ENCODE data around the gene OLFML1. TPM values are rescaled to one million over a fixed set of nuclear protein-coding genes. Genes with fewer than 3 reads are reported as not detected.

Gene OLFML1
- total RNA-seq, 1 experiment from 2014 or later: not detected

GRCh38 chr11:7540830-7541555 lies 55.7 kb downstream of the OLFML1 start:
- no peak overlapping the region for H2AFZ ChIP-seq (ENCODE audit: low read length)
- no peak overlapping the region for H3K4me2 ChIP-seq (ENCODE audit: low read depth, low read length, poor library complexity, severe bottlenecking)
- no peaks in the 10 kb centered on the region for H3K36me3 ChIP-seq (ENCODE audit: insufficient read depth, low read length)
- DNase-seq: no peak
- no peak overlapping the region for H3K27ac ChIP-seq (ENCODE audit: low read length)
- H4K20me1 ChIP-seq (ENCODE audit: insufficient read depth, low read depth, low read length): peaks cover 40% of the 10 kb centered on the region; the same call in 1 of the 2 replicates
- H3K9me2 ChIP-seq (replicated peaks; ENCODE audit: insufficient read depth, low read length): no peaks in the 10 kb centered on the region
- H3K79me2 ChIP-seq (ENCODE audit: low read length): no peaks in the 10 kb centered on the region
- no peaks in the 10 kb centered on the region for H3K27me3 ChIP-seq (ENCODE audit: low read length)
- no peak overlapping the region for H3K9ac ChIP-seq (ENCODE audit: low read length)
- no peak overlapping the region for H3K4me3 ChIP-seq (ENCODE audit: low read length)
- no peaks in the 10 kb centered on the region for H3K9me3 ChIP-seq (ENCODE audit: low read length)
- H3K4me1 ChIP-seq (ENCODE audit: low read length): no peaks in the 10 kb centered on the region

GRCh38 chr11:7543302-7543701 lies 58.0 kb downstream of the OLFML1 start:
- H3K79me2 ChIP-seq (ENCODE audit: low read length): no peaks in the 10 kb centered on the region
- no peak overlapping the region for H3K9ac ChIP-seq (ENCODE audit: low read length)
- H3K36me3 ChIP-seq (ENCODE audit: insufficient read depth, low read length): no peaks in the 10 kb centered on the region
- DNase-seq: no peak
- no peaks in the 10 kb centered on the region for H3K9me3 ChIP-seq (ENCODE audit: low read length)
- H4K20me1 ChIP-seq (ENCODE audit: insufficient read depth, low read depth, low read length): peaks cover 38% of the 10 kb centered on the region; the same call in 1 of the 2 replicates
- no peaks in the 10 kb centered on the region for H3K27me3 ChIP-seq (ENCODE audit: low read length)
- no peaks in the 10 kb centered on the region for H3K4me1 ChIP-seq (ENCODE audit: low read length)
- H3K4me3 ChIP-seq (ENCODE audit: low read length): no peak overlapping the region
- no peak overlapping the region for H3K4me2 ChIP-seq (ENCODE audit: low read depth, low read length, poor library complexity, severe bottlenecking)
- no peak overlapping the region for H3K27ac ChIP-seq (ENCODE audit: low read length)
- no peaks in the 10 kb centered on the region for H3K9me2 ChIP-seq (replicated peaks; ENCODE audit: insufficient read depth, low read length)
- H2AFZ ChIP-seq (ENCODE audit: low read length): no peak overlapping the region

- H3K9me2 ChIP-seq (replicated peaks; ENCODE audit: insufficient read depth, low read length): no peaks in the 10 kb centered on the region
- no peaks in the 10 kb centered on the region for H3K27me3 ChIP-seq (ENCODE audit: low read length)
- H3K9me3 ChIP-seq (ENCODE audit: low read length): no peaks in the 10 kb centered on the region
- H3K4me1 ChIP-seq (ENCODE audit: low read length): no peaks in the 10 kb centered on the region
- no peak overlapping the region for H3K27ac ChIP-seq (ENCODE audit: low read length)
- H3K79me2 ChIP-seq (ENCODE audit: low read length): no peaks in the 10 kb centered on the region
- no peak overlapping the region for H3K9ac ChIP-seq (ENCODE audit: low read length)
- H3K36me3 ChIP-seq (ENCODE audit: insufficient read depth, low read length): no peaks in the 10 kb centered on the region
- H4K20me1 ChIP-seq (ENCODE audit: insufficient read depth, low read depth, low read length): peaks cover 43% of the 10 kb centered on the region; the same call in 1 of the 2 replicates
- H3K4me3 ChIP-seq (ENCODE audit: low read length): no peak overlapping the region
- no peak for DNase-seq
- no peak overlapping the region for H2AFZ ChIP-seq (ENCODE audit: low read length)
- no peak overlapping the region for H3K4me2 ChIP-seq (ENCODE audit: low read depth, low read length, poor library complexity, severe bottlenecking)
These were observed 58.7 kb downstream of the OLFML1 start for GRCh38 chr11:7544021-7544420.

- H3K27ac ChIP-seq (ENCODE audit: low read length): no peak overlapping the region
- no peaks in the 10 kb centered on the region for H3K27me3 ChIP-seq (ENCODE audit: low read length)
- H3K9me2 ChIP-seq (replicated peaks; ENCODE audit: insufficient read depth, low read length): no peaks in the 10 kb centered on the region
- DNase-seq: no peak
- no peak overlapping the region for H3K4me2 ChIP-seq (ENCODE audit: low read depth, low read length, poor library complexity, severe bottlenecking)
- no peaks in the 10 kb centered on the region for H3K36me3 ChIP-seq (ENCODE audit: insufficient read depth, low read length)
- no peaks in the 10 kb centered on the region for H3K9me3 ChIP-seq (ENCODE audit: low read length)
- H3K4me1 ChIP-seq (ENCODE audit: low read length): no peaks in the 10 kb centered on the region
- no peak overlapping the region for H3K9ac ChIP-seq (ENCODE audit: low read length)
- no peaks in the 10 kb centered on the region for H3K79me2 ChIP-seq (ENCODE audit: low read length)
- peaks cover 38% of the 10 kb centered on the region; the same call in 1 of the 2 replicates for H4K20me1 ChIP-seq (ENCODE audit: insufficient read depth, low read depth, low read length)
- no peak overlapping the region for H3K4me3 ChIP-seq (ENCODE audit: low read length)
- no peak overlapping the region for H2AFZ ChIP-seq (ENCODE audit: low read length)
These were observed 60.3 kb downstream of the OLFML1 start for GRCh38 chr11:7545611-7546010.

- H2AFZ ChIP-seq (ENCODE audit: low read length): no peak overlapping the region
- no peaks in the 10 kb centered on the region for H3K9me2 ChIP-seq (replicated peaks; ENCODE audit: insufficient read depth, low read length)
- no peak overlapping the region for H3K9ac ChIP-seq (ENCODE audit: low read length)
- no peaks in the 10 kb centered on the region for H3K79me2 ChIP-seq (ENCODE audit: low read length)
- no peak overlapping the region for H3K27ac ChIP-seq (ENCODE audit: low read length)
- H4K20me1 ChIP-seq (ENCODE audit: insufficient read depth, low read depth, low read length): peaks cover 35% of the 10 kb centered on the region; the same call in 1 of the 2 replicates
- DNase-seq: no peak
- no peaks in the 10 kb centered on the region for H3K9me3 ChIP-seq (ENCODE audit: low read length)
- H3K36me3 ChIP-seq (ENCODE audit: insufficient read depth, low read length): no peaks in the 10 kb centered on the region
- H3K4me3 ChIP-seq (ENCODE audit: low read length): no peak overlapping the region
- no peaks in the 10 kb centered on the region for H3K4me1 ChIP-seq (ENCODE audit: low read length)
- no peak overlapping the region for H3K4me2 ChIP-seq (ENCODE audit: low read depth, low read length, poor library complexity, severe bottlenecking)
- H3K27me3 ChIP-seq (ENCODE audit: low read length): no peaks in the 10 kb centered on the region
These were observed 61.1 kb downstream of the OLFML1 start for GRCh38 chr11:7546324-7546791.

GRCh38 chr11:7547687-7548086 lies 62.4 kb downstream of the OLFML1 start:
- no peak overlapping the region for H3K4me2 ChIP-seq (ENCODE audit: low read depth, low read length, poor library complexity, severe bottlenecking)
- no peak for DNase-seq
- no peaks in the 10 kb centered on the region for H3K27me3 ChIP-seq (ENCODE audit: low read length)
- no peak overlapping the region for H3K4me3 ChIP-seq (ENCODE audit: low read length)
- no peaks in the 10 kb centered on the region for H3K4me1 ChIP-seq (ENCODE audit: low read length)
- H3K9me3 ChIP-seq (ENCODE audit: low read length): no peaks in the 10 kb centered on the region
- H2AFZ ChIP-seq (ENCODE audit: low read length): no peak overlapping the region
- H3K79me2 ChIP-seq (ENCODE audit: low read length): no peaks in the 10 kb centered on the region
- H3K9ac ChIP-seq (ENCODE audit: low read length): no peak overlapping the region
- peaks cover 24% of the 10 kb centered on the region; the same call in 1 of the 2 replicates for H4K20me1 ChIP-seq (ENCODE audit: insufficient read depth, low read depth, low read length)
- H3K27ac ChIP-seq (ENCODE audit: low read length): no peak overlapping the region
- H3K36me3 ChIP-seq (ENCODE audit: insufficient read depth, low read length): no peaks in the 10 kb centered on the region
- no peaks in the 10 kb centered on the region for H3K9me2 ChIP-seq (replicated peaks; ENCODE audit: insufficient read depth, low read length)

- no peaks in the 10 kb centered on the region for H3K79me2 ChIP-seq (ENCODE audit: low read length)
- H2AFZ ChIP-seq (ENCODE audit: low read length): no peak overlapping the region
- no peaks in the 10 kb centered on the region for H3K4me1 ChIP-seq (ENCODE audit: low read length)
- H3K9me2 ChIP-seq (replicated peaks; ENCODE audit: insufficient read depth, low read length): no peaks in the 10 kb centered on the region
- H4K20me1 ChIP-seq (ENCODE audit: insufficient read depth, low read depth, low read length): peaks cover 19% of the 10 kb centered on the region; the same call in 1 of the 2 replicates
- H3K9ac ChIP-seq (ENCODE audit: low read length): no peak overlapping the region
- no peaks in the 10 kb centered on the region for H3K9me3 ChIP-seq (ENCODE audit: low read length)
- peak; percentile 86 for DNase-seq
- no peaks in the 10 kb centered on the region for H3K27me3 ChIP-seq (ENCODE audit: low read length)
- no peak overlapping the region for H3K27ac ChIP-seq (ENCODE audit: low read length)
- H3K4me3 ChIP-seq (ENCODE audit: low read length): no peak overlapping the region
- H3K4me2 ChIP-seq (ENCODE audit: low read depth, low read length, poor library complexity, severe bottlenecking): no peak overlapping the region
- no peaks in the 10 kb centered on the region for H3K36me3 ChIP-seq (ENCODE audit: insufficient read depth, low read length)
These were observed 63.5 kb downstream of the OLFML1 start for GRCh38 chr11:7548659-7549274.

GRCh38 chr11:7549681-7550080 lies 64.4 kb downstream of the OLFML1 start:
- Histone ChIP-seq H3K27me3 (ENCODE audit: low read length) (no peaks in the 10 kb centered on the region), H3K27ac (ENCODE audit: low read length) (no peak overlapping the region), H3K9ac (ENCODE audit: low read length) (no peak overlapping the region), H3K4me2 (ENCODE audit: low read depth, low read length, poor library complexity, severe bottlenecking) (no peak overlapping the region), H3K9me3 (ENCODE audit: low read length) (no peaks in the 10 kb centered on the region), H2AFZ (ENCODE audit: low read length) (no peak overlapping the region), H3K36me3 (ENCODE audit: insufficient read depth, low read length) (no peaks in the 10 kb centered on the region), H4K20me1 (ENCODE audit: insufficient read depth, low read depth, low read length) (peaks cover 19% of the 10 kb centered on the region; the same call in 1 of the 2 replicates), H3K4me1 (ENCODE audit: low read length) (no peaks in the 10 kb centered on the region), H3K79me2 (ENCODE audit: low read length) (no peaks in the 10 kb centered on the region), H3K4me3 (ENCODE audit: low read length) (no peak overlapping the region), H3K9me2 (replicated peaks; ENCODE audit: insufficient read depth, low read length) (no peaks in the 10 kb centered on the region)
- no peak for DNase-seq
